ENCODE data around the gene NREP. TPM values are rescaled to one million over a fixed set of nuclear protein-coding genes. Genes with fewer than 3 reads are reported as not detected.

Gene NREP
- total and polyA plus RNA-seq, 2 experiments from 2014 or later: 260 to 300 TPM

- H3K4me3 Mint-ChIP-seq: no peak overlapping the region
These were observed 38.1 kb upstream of the NREP start for GRCh38 chr5:111795142-111795541.

More at GRCh38 chr5:111795142-111795541, 38.1 kb upstream of the NREP start:
- Histone ChIP-seq H3K9me2 (ENCODE audit: insufficient read depth) (no peaks in the 10 kb centered on the region; the same call in 1 of the 2 replicates), H3K4me1 (ENCODE audit: insufficient read depth) (peaks cover 1% of the 10 kb centered on the region; the same call in 1 of the 2 replicates), H3K27me3 (ENCODE audit: insufficient read depth) (no peaks in the 10 kb centered on the region), H4K20me1 (replicated peaks; ENCODE audit: insufficient read depth) (no peaks in the 10 kb centered on the region), H3K36me3 (ENCODE audit: insufficient read depth) (no peaks in the 10 kb centered on the region; the same call in 1 of the 2 replicates), H3K4me2 (no peak overlapping the region), H3K4me3 (no peak overlapping the region), H3K27ac (ENCODE audit: low read depth) (no peak overlapping the region), H2AFZ (no peak overlapping the region), H3K79me2 (replicated peaks; ENCODE audit: insufficient read depth) (no peaks in the 10 kb centered on the region), H3F3A (replicated peaks; ENCODE audit: low read depth) (no peaks in the 10 kb centered on the region)
- H3K9me3 Mint-ChIP-seq: no peaks in the 10 kb centered on the region
- ATAC-seq (no peak), DNase-seq (ENCODE audit: low spot score) (no peak)
- H3K27me3 Mint-ChIP-seq (ENCODE audit: insufficient read depth, low read depth, poor library complexity): no peaks in the 10 kb centered on the region
- H3K27ac Mint-ChIP-seq: no peak overlapping the region
- TF ChIP-seq POLR2AphosphoS5 (IDR thresholded peaks at IDR 0.05; ENCODE audit: low read depth) (no peak), STAT1 (IDR thresholded peaks at IDR 0.05; ENCODE audit: unreplicated experiment) (no peak), ZNF462 (CRISPR knock-in tag; IDR thresholded peaks at IDR 0.05) (no peak), ZNF331 (CRISPR knock-in tag; IDR thresholded peaks at IDR 0.05; ENCODE audit: low read depth) (no peak), REST (IDR thresholded peaks at IDR 0.05; ENCODE audit: unreplicated experiment) (no peak), CREB1 (CRISPR knock-in tag; IDR thresholded peaks at IDR 0.05; ENCODE audit: low read depth) (no peak), NANOG (IDR thresholded peaks at IDR 0.05; ENCODE audit: borderline replicate concordance) (no peak), CTCF (conservative IDR thresholded peaks at IDR 0.05; ENCODE audit: low read depth in 2 of 2) (no peak), EZH2 (IDR thresholded peaks at IDR 0.05; ENCODE audit: low read depth, unreplicated experiment) (no peak), ETS1 (IDR thresholded peaks at IDR 0.05) (no peak), JUNB (IDR thresholded peaks at IDR 0.05; ENCODE audit: unreplicated experiment) (no peak), EZH2phosphoT487 (IDR thresholded peaks at IDR 0.05; ENCODE audit: unreplicated experiment) (no peak), ZNF114 (CRISPR knock-in tag; IDR thresholded peaks at IDR 0.05) (no peak)
- peaks cover 2% of the 10 kb centered on the region; the same call in 1 of the 3 replicates for H3K36me3 Mint-ChIP-seq (ENCODE audit: low read depth)
- H3K4me1 Mint-ChIP-seq: no peaks in the 10 kb centered on the region

Measured in GM23338 (cell line).